GM18907 (cell line): ENCODE data around the gene KRT5.
"Not testable (repeated sequence)": the region's sequence is repeated elsewhere in the genome, so short reads cannot be mapped to it uniquely, and the experiment has no call there.

Experiments used
- ATAC-seq: cut with Tn5 transposase; IDR thresholded peaks from one replicate; pipeline ENCODE4 v1.9.1; 2021; ENCODE audit warnings: mild to moderate bottlenecking, moderate library complexity; ENCODE audit not compliant: unreplicated experiment

Gene KRT5

GRCh38 chr12:52521568-52522266 lies 1.5 kb upstream of the KRT5 start:
- no peak for ATAC-seq

- no peak for ATAC-seq
Observed at GRCh38 chr12:52521175-52521567, 977 bp upstream of the KRT5 start.

- ATAC-seq = no peak
Observed at GRCh38 chr12:52519387-52519703, 849 bp downstream of the KRT5 start.

DNA sequence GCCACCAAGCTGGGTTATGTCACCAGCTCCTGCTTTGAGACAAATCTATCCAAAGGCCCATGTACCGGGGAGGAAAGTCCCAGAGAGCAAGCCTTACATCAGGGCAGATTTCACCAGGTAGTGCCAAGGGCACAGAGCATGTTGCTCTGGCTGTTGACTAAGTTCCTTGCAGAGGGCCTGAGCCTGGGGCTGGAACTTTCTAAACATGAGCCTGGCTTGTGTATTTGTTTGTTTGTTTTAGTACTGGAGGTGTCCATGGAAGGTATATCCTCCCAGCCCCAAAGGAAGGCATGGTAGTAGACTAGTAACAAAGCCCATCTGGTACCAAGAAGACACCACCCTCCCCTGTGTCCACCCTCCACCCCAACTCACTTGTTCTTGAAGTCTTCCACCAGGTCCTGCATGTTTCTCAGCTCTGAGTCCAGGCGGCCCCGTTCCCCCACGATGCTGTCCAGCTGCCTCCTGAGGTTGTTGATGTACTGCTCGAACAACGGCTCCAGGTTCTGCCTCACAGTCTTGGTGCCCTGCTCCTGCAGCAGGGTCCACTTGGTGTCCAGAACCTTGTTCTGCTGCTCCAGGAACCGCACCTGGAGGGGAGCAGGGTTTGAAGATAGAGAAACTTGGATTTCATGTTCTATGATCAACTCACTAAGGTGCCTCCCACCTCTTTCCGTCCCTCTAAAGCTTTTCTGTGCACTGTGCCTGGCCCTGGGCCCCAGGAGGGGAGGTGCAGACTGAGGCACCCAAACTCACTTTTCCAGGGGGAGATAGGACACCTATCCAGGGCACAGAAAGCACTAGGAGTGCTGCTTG lies 1.4 kb downstream of the KRT5 start:
- no peak for ATAC-seq

DNA sequence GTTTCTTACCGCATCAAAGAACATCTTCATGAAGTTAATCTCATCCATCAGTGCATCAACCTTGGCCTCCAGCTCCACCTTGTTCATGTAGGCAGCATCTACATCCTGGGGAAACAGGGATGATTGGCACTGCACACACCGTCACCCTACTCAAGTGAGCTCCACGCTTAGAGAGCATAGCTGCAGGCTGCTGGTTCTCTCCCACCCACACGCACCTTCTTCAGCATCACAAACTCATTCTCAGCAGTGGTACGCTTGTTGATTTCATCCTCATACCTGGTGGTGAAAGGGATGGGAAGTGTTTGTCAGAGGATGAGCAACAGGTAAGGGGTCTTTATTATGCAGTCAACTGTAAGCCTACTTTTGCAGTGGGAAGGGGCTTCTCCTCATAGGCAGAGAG lies 2.3 kb downstream of the KRT5 start:
- no peak for ATAC-seq

GRCh38 chr12:52517005-52517835 lies 3.0 kb downstream of the KRT5 start:
- ATAC-seq = no peak

GRCh38 chr12:52515927-52516831 lies 4.0 kb downstream of the KRT5 start:
- ATAC-seq = no peak

DNA sequence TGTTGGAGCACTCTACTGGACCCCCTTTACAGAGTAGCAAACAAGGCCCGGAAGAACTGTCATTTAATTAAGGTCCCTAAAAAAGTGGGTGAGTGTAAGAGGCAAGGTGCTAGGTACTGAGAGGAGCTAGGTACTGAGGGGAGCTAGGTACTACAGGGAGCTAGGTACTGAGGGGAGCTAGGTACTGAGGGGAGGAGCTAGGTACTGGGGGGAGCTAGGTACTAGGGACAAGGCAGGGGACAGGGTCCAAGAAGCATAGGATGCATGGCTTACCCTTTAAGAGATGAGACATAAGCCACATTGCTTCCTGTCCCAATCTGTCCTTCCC lies 4.9 kb downstream of the KRT5 start:
- ATAC-seq = no peak

GRCh38 chr12:52514471-52515318 lies 5.5 kb downstream of the KRT5 start:
- ATAC-seq = no peak

DNA sequence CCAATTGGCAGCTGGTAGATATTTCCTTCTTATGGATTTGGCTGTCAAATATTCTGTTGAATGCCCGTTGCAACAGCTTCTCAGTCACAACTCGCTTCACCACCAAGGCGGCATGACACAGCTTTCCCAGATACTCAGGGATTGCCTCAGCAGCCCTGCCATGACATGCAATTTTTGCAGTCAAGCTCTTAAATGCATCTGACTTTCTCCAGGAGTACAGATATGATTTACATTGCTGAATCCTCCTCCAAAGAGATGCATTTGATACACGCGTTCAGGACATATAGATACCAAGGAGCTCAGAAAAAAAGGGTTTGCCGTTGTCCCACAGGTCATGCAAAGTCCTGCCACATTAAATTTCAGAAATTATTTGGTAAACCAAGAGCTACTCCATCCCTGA lies 6.5 kb downstream of the KRT5 start:
- ATAC-seq = no peak

GRCh38 chr12:52508211-52508610 lies 12.0 kb downstream of the KRT5 start:
- no peak for ATAC-seq

- no peak for ATAC-seq
Observed at GRCh38 chr12:52506858-52507715, 13.1 kb downstream of the KRT5 start.

- no peak for ATAC-seq
Observed at GRCh38 chr12:52502877-52503276, 17.3 kb downstream of the KRT5 start.

DNA sequence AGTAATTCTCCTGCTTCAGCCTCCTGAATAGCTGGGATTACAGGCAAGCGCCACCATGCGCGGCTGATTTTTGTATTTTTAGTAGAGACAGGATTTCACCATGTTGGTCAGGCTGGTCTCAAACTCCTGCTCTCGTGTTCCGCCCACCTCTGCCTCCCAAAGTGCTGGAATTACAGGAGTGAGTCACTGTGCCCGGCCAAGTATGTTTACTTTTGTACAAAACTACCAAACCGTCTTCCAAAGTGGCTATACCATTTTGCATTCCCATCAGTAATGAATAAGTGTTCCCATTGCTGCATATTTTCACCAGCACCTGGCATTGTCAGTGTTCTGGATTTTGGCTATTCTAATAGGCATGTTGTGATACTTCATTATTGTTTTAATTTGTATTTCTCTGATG lies 18.7 kb downstream of the KRT5 start:
- no peak for ATAC-seq

- not testable (repeated sequence) for ATAC-seq
Observed at GRCh38 chr12:52500574-52500973, 19.6 kb downstream of the KRT5 start.

DNA sequence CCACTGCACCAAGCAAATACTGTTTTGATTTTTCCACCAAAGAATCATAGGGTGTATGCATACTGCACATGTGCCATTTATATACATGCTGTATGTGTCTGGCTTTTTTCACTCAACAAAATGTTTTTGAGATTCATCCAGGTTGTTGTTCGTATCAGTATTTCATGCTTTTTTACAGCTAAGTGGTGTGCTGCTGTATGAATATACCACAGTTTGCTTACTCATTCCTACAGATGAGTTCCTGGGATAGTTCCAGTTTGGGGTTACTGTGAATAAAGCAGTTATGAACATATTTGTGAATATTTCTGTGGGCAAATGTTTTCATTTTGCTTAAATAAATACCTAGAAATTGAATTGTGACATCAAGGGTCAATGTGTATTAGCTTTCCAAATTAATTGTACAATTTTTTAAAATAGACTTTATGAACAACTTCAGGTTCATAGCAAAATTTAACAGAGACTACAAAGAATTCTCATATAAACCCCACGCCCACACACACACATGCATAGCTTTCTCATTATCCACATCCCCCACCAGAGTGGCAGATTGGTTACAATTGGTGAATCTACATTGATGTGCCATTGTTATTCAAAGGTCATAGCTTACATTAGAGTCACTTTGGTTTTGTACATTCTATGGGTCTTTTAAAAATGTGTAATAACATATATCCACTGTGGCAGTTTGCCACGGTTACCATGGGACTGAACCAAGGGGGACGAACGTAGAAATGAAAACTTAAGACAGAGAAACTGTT lies 20.2 kb downstream of the KRT5 start:
- ATAC-seq = no peak

DNA sequence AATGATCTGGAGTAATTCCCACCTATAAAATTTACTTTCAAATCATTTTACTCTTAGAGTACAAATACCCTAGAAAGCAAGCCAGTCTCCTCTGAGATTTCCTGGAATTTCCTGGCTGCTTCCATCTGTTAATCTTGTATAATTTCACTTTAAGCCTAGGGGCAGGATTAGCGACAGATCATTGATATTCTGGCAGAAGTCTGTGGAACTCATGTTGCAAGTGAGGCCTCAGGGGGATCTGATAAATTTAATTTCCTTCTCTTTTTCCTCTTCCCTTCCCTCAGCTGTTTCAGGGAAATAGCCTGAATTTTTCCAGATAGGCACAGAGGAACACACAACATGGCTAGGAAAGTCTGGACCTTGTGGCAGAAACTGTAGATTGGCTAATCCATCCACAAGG lies 21.2 kb downstream of the KRT5 start:
- no peak for ATAC-seq

DNA sequence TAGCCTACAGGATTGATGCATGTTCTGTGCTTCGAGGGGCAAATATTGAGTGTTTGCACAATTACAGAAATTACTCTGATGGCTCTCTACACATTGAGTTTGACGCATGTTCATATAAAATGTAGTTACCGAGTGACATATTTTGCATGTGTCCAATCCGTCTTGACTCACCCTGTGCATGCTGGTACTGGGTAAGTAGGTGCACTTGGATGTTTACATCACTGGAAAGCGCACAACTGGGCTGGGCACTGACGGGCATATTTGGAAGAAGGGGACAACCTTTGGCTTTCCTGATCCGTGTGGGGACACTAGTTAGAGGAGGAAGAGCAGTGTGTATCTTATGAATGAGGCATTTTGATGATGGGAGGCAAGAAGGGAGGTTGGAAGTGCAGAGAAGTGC lies 22.2 kb downstream of the KRT5 start:
- ATAC-seq = no peak
